Hepatocyte (in vitro differentiated cells): Measurements from ENCODE around the gene ALPI. TPM values are rescaled to one million over a fixed set of nuclear protein-coding genes. Genes with fewer than 3 reads are reported as not detected.

Source experiments
- DNase-seq: peaks from one replicate; pipeline ENCODE4 v3.0.0-alpha.2; 2016; ENCODE audit warnings: low spot score
- H2AFZ ChIP-seq: fragments of 200-600 bp; sonication (generic); 2 replicates; pipeline ENCODE4 v1.6.0; 2016; ENCODE audit warnings: antibody characterized with exemption, mild to moderate bottlenecking
- H3K27ac ChIP-seq: fragments of 200-600 bp; sonication (generic); 2 replicates; pipeline ENCODE4 v1.5.1; 2016; ENCODE audit warnings: mild to moderate bottlenecking
- H3K27me3 ChIP-seq: fragments of 200-600 bp; sonication (generic); 2 replicates; pipeline ENCODE4 v1.6.1; 2016
- H3K36me3 ChIP-seq: fragments of 200-600 bp; sonication (generic); replicated peaks from 2 replicates; pipeline ENCODE4 v1.5.1; 2016; ENCODE audit warnings: low read depth; ENCODE audit not compliant: insufficient read depth
- H3K4me1 ChIP-seq: fragments of 200-600 bp; sonication (generic); 2 replicates; pipeline ENCODE4 v1.5.1; 2016; ENCODE audit warnings: mild to moderate bottlenecking, moderate library complexity; ENCODE audit not compliant: insufficient read depth
- H3K4me2 ChIP-seq: fragments of 200-600 bp; sonication (generic); 2 replicates; pipeline ENCODE4 v1.6.0; 2016
- H3K4me3 ChIP-seq: fragments of 200-600 bp; sonication (generic); 2 replicates; pipeline ENCODE4 v1.5.1; 2016; ENCODE audit warnings: mild to moderate bottlenecking
- H3K79me2 ChIP-seq: fragments of 200-600 bp; sonication (generic); 2 replicates; pipeline ENCODE4 v1.6.0; 2017; ENCODE audit warnings: mild to moderate bottlenecking
- H3K9me2 ChIP-seq: fragments of 200-600 bp; sonication (generic); replicated peaks from 2 replicates; pipeline ENCODE4 v1.6.0; 2017; ENCODE audit warnings: mild to moderate bottlenecking; ENCODE audit not compliant: insufficient read depth
- H3K9me3 ChIP-seq: fragments of 200-600 bp; sonication (generic); 2 replicates; pipeline ENCODE4 v1.5.1; 2016; ENCODE audit warnings: low read depth, mild to moderate bottlenecking
- H4K20me1 ChIP-seq: fragments of 200-600 bp; sonication (generic); 2 replicates; pipeline ENCODE4 v1.6.0; 2016; ENCODE audit warnings: mild to moderate bottlenecking; ENCODE audit not compliant: insufficient read depth, poor library complexity, severe bottlenecking
- CTCF ChIP-seq: fragments of 200-600 bp; sonication (generic); IDR thresholded peaks from 2 replicates; pipeline ENCODE4 v1.5.1; 2016; ENCODE audit warnings: antibody characterized with exemption, mild to moderate bottlenecking; ENCODE audit not compliant: poor library complexity
- EZH2 ChIP-seq: fragments of 200-600 bp; sonication (generic); IDR thresholded peaks from 2 replicates; pipeline ENCODE4 v1.6.1; 2016; ENCODE audit warnings: antibody characterized with exemption, mild to moderate bottlenecking, borderline replicate concordance
- EZH2phosphoT487 ChIP-seq: fragments of 200-600 bp; sonication (generic); IDR thresholded peaks from one replicate; pipeline ENCODE4 v1.6.1; 2018; ENCODE audit warnings: antibody characterized with exemption, mild to moderate bottlenecking, low read depth, moderate library complexity; ENCODE audit not compliant: unreplicated experiment, severe bottlenecking
- WGBS: methylation state at CpG from one replicate; pipeline ENCODE4 v1.1.6; 2016; ENCODE audit warnings: low lambda C conversion rate; ENCODE audit errors: missing lambda C conversion rate; 5-methylcytosine and 5-hydroxymethylcytosine counted together
- polyA plus RNA-seq: library from polyadenylated mRNA; unstranded; fragments of >200 nt; fragmentation: Nextera tagmentation; extraction: Ambion mirVana; gene quantifications from 2 replicates; pipeline ENCODE4 v1.2.1, GENCODE V29; 2016
- total RNA-seq: library from RNA; depleted of rRNA; stranded (reverse); fragments of >200 nt; gene quantifications from 2 replicates; pipeline ENCODE4 v1.2.3, GENCODE V29; 2014

ALPI gene
- total and polyA plus RNA-seq, 2 experiments from 2014 or later: 3.5 to 3.9 TPM

GRCh38 chr2:232478571-232479340, 22.8 kb downstream of the ALPI start:
- no peaks in the 10 kb centered on the region for H3K36me3 ChIP-seq
- no peak overlapping the region for H3K4me3 ChIP-seq
- H3K4me1 ChIP-seq: no peaks in the 10 kb centered on the region
- H3K9me3 ChIP-seq: no peaks in the 10 kb centered on the region
- no peak for DNase-seq
- TF ChIP-seq EZH2 (no peak), EZH2phosphoT487 (no peak), CTCF (no peak)
- H3K4me2 ChIP-seq: no peak overlapping the region
- H2AFZ ChIP-seq: no peak overlapping the region
- H3K27ac ChIP-seq: no peak overlapping the region
- 82% methylated on average over 17 of the region's 19 CpGs for WGBS
- no peaks in the 10 kb centered on the region for H4K20me1 ChIP-seq
- H3K9me2 ChIP-seq: no peaks in the 10 kb centered on the region
- peaks cover 17% of the 10 kb centered on the region for H3K27me3 ChIP-seq
- H3K79me2 ChIP-seq: no peaks in the 10 kb centered on the region

GRCh38 chr2:232479341-232480200, 23.6 kb downstream of the ALPI start:
- no peak for DNase-seq
- WGBS: 82% methylated on average over 21 of the region's 21 CpGs
- Histone ChIP-seq H3K9me3 (no peaks in the 10 kb centered on the region), H3K4me2 (no peak overlapping the region), H3K4me1 (no peaks in the 10 kb centered on the region), H3K79me2 (no peaks in the 10 kb centered on the region), H3K4me3 (no peak overlapping the region), H3K9me2 (no peaks in the 10 kb centered on the region), H3K27me3 (peaks cover 20% of the 10 kb centered on the region), H2AFZ (no peak overlapping the region), H3K36me3 (no peaks in the 10 kb centered on the region), H3K27ac (no peak overlapping the region), H4K20me1 (no peaks in the 10 kb centered on the region)
- TF ChIP-seq EZH2 (no peak), CTCF (no peak), EZH2phosphoT487 (no peak)

GRCh38 chr2:232480201-232481190, 24.5 kb downstream of the ALPI start:
- no peak for DNase-seq
- 86% methylated on average over 26 of the region's 26 CpGs for WGBS
- TF ChIP-seq EZH2: no peak
- no peak for TF ChIP-seq EZH2phosphoT487
- TF ChIP-seq CTCF: no peak
- H3K9me2 ChIP-seq: no peaks in the 10 kb centered on the region
- no peaks in the 10 kb centered on the region for H3K4me1 ChIP-seq
- no peak overlapping the region for H3K27ac ChIP-seq
- H3K79me2 ChIP-seq: no peaks in the 10 kb centered on the region
- H3K4me3 ChIP-seq: no peak overlapping the region
- no peak overlapping the region for H3K4me2 ChIP-seq
- peaks cover 23% of the 10 kb centered on the region for H3K27me3 ChIP-seq
- no peaks in the 10 kb centered on the region for H3K36me3 ChIP-seq
- no peaks in the 10 kb centered on the region for H4K20me1 ChIP-seq
- H2AFZ ChIP-seq: no peak overlapping the region
- no peaks in the 10 kb centered on the region for H3K9me3 ChIP-seq
